GM18858 (cell line): ENCODE data around the gene CAPN5.

Experiments used
- ATAC-seq: cut with Tn5 transposase; IDR thresholded peaks from one replicate; pipeline ENCODE4 v1.9.1; 2021; ENCODE audit not compliant: unreplicated experiment

CAPN5 gene

GRCh38 chr11:77081976-77082836, 15.4 kb downstream of the CAPN5 start:
- no peak for ATAC-seq

- no peak for ATAC-seq
Observed at GRCh38 chr11:77082838-77083565, 16.2 kb downstream of the CAPN5 start.

DNA sequence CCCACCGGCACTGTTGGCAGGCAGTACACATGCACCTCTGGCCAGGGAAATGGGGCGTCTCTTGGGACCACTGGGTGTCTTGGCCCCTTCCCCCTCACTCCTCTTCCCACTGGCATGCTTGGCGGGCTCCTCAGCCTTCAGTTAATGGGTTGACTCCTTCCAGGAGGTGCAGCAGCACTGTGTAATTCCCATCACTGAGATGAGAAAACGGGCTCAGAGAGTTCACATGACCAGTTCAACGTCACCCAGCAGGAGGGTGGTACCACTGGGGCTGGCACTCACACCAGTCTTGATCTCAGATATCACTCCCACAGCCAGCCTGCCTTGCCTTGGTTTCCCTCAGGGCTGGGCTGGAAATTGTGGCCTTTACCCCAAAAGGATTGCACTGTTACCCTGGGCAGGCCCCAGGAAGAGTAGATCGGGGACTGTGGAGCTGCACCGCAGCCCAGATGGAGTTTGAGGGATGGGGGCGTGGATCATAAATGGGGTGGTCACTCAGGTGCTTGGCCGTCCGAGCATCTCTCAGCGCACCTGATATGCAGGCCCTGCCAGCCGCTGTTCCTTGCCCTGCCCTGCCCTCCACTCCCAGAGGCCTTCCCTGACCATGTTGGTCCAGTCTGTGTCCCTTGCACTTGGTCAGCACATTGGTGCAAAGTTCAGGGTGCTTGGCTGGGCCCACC, 16.9 kb downstream of the CAPN5 start:
- no peak for ATAC-seq

DNA sequence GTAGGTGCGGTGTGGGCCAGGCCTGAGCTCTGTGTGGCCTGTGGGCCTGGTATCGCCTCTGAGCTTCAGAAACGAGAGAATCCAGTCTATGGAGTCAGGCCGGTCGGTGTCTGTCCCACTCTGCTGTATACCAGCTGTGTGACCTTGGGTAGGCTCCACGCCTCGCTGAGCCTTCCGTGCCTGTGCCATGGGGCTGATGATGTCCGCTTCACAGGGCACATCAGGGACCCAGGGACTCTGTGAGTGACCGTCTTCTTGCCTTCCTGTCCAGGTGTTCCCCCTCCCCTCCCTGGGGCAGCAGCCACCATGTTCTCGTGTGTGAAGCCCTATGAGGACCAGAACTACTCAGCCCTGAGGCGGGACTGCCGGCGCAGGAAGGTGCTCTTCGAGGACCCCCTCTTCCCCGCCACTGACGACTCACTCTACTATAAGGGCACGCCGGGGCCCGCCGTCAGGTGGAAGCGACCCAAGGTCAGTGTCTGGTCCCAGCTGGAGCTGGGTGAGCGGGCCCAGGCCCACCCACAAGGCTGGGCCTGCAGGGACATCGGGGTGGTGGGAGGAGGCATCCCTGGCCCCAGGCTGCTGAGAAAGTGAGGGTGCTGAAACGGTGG, 17.9 kb downstream of the CAPN5 start:
- no peak for ATAC-seq

DNA sequence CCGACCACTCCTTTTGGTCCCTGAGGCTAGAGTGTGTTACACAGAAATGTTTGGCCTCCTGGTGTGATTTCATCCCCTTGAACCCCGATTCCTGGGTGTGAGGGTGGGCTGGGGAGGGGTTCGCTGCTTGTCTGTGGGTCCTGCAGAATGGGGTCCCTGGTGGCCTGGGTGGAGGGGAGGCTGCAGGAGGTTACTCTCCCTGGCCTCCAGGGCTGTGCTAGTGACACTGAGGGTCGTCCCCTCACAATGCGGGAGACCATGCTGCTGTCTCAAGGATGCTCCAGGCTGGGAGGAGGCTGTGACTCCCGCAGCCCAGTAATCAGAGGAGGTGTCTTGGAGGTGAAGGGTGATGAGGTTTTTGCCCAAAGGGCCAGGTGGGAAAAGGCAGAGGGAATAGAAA, 18.9 kb downstream of the CAPN5 start:
- ATAC-seq = no peak

DNA sequence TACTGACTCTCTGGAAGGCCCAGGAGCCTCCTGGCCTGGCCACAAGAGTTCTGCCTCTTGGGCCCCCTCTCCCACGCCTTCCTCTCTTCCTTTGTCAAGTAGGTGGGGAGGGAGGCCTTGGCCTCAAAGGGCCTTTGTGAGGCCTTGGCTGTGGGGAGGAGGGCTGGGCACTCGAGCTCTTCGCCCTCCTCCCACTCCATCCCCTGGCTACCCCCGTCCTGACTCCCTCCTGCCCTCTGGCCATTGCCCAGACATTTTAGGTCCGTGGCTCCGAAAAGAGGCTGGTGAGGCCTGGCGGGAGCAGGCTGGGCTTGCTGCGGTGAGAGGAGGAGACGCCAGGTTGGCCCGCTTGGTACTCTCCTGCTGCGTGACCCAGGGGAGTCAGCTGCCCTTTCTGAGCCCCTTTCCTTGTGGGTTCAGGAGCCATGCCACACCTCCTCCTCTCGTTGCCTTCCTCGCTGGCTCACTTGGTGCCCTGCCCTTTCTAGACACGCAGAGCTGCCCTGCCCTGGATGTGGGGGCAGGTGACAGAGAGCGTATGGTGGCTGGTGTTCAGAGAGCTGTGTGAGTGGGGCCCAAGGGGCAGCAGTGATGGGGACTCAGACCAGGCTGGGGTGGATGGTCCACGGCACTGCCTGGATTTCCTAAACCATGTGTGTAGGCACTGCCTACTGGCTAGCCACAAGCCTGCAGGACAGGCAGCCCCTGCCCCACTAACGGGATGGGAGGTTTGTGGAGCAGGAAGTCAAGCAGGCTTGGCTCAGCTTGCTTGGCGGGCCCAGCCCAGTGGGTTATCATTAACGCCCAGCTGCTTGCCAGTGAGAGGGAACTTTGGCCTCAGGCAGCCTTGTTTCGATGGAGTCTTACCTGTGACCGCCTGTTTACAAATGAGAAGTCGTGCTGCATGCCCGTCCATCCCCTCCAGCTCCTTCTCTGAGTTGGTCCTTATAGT, 20.0 kb downstream of the CAPN5 start:
- ATAC-seq = no peak

DNA sequence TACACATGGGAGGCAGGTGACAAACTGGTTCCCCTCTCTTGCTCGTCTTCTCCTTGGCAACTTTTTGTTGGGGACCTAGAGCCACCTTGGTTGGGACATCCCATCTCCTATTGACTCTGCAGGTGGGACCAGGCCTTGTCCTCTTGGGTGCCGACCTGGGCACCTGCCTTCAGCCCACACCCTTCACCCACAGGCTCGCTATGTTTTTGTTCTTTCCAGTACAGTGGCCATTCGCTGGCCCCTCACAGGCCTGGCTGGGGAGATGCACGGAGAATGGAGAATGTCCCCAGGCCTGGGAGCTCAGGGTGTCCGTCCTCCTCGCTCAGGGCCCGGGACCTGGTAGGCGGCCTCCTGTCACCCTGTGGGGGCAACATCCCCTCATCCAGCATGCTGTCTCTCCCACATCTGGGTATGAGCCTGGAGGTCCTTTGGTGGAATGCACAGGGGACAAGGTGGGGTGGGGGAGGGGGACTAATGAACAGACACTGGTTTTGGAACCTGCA, 21.0 kb downstream of the CAPN5 start:
- no peak for ATAC-seq

GRCh38 chr11:77088236-77089003, 21.6 kb downstream of the CAPN5 start:
- ATAC-seq = no peak

DNA sequence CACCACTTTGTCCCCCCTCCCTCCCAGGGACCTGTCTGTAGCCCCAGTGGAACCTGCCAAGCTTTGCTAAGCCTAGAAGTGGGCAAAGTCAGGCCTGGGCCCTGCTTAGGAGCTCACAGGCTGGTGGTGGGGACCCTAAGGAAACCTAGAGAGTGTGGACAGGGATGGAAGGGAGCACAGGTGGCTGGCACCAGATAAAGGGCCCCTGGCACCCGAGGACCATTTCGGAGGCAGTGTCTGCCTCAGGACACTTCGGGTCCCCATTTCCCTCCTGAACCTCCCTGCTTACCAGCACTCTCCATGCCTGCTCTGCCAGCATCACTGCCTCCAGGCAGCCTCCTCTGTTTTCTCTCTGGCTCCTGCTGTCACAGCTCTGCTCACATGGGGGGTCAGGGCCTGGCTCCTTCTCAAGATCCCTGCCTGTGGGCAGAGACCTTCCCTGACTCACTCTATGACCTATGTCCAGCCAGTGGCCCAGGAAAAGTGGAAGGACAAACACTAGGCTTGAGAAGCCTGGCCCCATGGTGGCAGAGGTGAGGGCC, 22.3 kb downstream of the CAPN5 start:
- ATAC-seq = no peak

DNA sequence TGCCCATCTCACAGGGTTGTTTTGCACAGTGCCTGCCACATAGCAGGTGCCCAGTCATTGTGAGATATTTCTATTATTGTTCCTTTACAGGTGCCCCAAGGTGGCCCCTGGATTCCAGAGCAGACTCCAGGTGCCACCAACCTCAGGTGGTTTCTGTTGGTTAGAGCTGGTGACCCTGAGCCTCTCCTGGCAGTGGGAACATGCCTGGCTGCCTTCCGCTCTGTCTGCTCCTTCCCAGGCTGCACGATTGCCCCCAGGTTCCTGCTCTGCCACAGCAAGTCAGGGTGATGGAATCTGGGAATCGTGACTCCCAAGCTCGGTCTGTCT, 23.2 kb downstream of the CAPN5 start:
- ATAC-seq = no peak

DNA sequence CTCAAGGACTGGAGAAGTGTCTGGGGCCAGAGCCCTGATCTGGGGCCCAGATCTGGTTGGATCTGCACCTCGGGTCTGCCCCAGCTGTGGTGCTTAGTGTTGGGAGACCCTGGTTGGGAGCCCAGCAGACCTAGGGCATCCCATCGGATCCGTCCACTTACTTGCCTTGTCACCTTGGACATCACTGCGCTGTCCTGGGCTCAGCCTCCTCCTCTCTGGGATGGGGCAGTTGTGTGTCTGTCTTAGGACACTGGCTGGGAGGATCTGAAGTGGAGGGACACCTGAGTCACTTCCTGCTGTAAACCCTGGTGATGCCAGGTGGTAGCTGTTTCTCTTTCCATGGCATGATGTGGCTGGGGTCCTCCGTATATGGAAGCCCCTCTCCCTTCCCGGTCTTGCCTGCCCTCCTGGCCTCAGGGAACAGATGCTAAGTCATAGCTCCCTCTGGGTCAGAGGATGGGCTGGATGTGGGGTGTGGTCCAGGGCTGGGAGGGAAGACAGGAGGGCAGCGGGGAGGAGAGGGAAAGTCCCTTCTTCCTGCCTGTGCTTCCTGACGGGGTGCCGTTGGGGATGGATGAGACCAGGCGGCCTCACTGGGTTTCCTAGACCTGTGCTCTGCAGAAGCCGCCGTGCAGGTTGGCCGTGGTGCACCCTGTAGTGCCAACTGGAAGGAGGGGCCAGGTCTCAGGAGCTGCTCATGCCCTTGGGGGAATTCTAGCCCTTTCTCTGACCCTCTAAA, 23.8 kb downstream of the CAPN5 start:
- no peak for ATAC-seq

- peak; percentile 73 for ATAC-seq
Observed at GRCh38 chr11:77091146-77091940, 24.6 kb downstream of the CAPN5 start.

GRCh38 chr11:77092382-77092781, 25.6 kb downstream of the CAPN5 start:
- no peak for ATAC-seq

DNA sequence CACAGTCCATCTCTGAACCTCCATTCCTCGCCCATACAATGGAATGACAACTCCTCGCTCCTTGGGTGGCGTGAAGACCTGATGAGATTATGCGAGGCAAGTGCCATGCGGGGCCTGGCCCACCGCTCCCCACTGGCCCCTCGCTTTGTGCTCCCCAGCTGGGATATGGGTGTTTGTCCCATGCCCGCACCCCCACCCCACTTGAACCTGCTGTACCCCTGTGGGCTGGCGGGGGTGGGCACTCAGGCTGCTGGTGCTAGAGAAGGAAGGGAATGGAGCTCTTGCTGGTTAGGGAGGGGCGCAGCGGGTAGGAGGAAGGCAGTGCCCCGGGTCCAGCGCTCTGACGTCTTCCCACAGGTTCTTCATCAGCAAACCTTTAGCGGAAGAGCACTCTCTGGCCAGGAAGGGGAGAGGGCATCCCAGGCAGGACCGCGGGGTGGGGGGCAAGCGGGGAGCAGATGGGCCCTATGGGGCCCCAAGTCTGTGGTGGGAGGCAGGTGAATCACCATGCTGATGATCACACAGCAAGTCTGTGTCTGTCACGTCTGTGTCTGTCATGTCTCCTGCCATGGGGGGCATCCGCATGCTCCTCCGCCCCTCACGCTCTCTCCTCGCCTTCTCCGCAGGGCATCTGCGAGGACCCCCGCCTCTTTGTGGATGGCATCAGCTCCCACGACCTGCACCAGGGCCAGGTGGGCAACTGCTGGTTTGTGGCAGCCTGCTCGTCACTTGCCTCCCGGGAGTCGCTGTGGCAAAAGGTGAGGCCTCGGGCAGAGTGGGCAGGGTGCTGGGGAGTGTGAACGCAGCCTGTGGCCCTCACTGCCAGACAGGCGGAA, 26.5 kb downstream of the CAPN5 start:
- no peak for ATAC-seq

DNA sequence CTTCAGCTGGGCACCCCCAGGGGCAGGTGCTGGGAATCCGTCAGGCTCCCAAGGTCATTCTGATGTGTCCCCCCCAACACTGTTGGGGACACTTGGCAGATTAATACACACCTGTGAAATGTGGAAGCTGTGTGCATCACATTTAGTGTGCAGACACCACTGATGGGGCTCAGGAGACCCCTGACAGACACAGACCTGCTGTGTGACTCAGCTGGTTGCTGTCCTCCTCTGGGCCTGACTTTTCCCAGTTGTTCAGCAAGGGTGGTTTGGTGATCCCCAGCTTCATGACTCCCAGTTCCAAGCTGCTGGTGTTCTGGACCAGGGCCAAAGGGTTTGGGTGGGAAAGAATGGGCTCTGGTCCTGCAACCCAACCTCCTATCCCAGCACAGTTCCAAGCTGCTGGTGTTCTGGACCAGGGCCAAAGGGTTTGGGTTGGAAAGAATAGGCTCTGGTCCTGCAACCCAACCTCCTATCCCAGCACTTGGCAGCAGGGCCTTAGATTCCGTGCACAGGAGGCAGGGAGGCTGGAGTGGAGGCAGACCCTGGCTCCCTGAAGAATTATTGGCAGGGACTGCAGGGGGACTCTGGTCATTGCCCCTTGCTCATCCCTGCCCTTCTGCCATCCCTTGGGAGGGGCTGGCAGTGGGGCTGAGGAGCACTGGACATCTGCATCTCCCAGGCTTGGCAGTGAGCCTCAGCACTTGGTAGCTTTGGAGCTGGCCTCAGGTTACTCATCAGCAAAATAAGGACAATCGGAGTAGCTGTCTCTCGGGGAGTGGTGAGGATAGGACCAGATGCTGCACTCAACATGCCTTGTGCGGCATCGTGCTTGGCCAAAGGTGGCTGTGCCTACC, 27.4 kb downstream of the CAPN5 start:
- no peak for ATAC-seq

- ATAC-seq = no peak
Observed at GRCh38 chr11:77094841-77095365, 28.1 kb downstream of the CAPN5 start.
